GM12892 (cell line): Measurements from ENCODE around the gene TRIM74.
"Not testable (repeated sequence)": the region's sequence is repeated elsewhere in the genome, so short reads cannot be mapped to it uniquely, and the experiment has no call there.

Experiments
- POLR2A ChIP-seq: IDR thresholded peaks from 2 replicates; pipeline ENCODE4 v1.6.1; 2011; ENCODE audit warnings: low read depth, low read length, control low read depth
- POLR2AphosphoS5 ChIP-seq: IDR thresholded peaks from 2 replicates; pipeline ENCODE4 v1.6.1; 2011; ENCODE audit warnings: low read depth, low read length, control low read depth
- TAF1 ChIP-seq: IDR thresholded peaks from 2 replicates; pipeline ENCODE4 v1.6.1; 2011; ENCODE audit warnings: low read depth, mild to moderate bottlenecking, control low read depth, low read length, borderline replicate concordance

DNA sequence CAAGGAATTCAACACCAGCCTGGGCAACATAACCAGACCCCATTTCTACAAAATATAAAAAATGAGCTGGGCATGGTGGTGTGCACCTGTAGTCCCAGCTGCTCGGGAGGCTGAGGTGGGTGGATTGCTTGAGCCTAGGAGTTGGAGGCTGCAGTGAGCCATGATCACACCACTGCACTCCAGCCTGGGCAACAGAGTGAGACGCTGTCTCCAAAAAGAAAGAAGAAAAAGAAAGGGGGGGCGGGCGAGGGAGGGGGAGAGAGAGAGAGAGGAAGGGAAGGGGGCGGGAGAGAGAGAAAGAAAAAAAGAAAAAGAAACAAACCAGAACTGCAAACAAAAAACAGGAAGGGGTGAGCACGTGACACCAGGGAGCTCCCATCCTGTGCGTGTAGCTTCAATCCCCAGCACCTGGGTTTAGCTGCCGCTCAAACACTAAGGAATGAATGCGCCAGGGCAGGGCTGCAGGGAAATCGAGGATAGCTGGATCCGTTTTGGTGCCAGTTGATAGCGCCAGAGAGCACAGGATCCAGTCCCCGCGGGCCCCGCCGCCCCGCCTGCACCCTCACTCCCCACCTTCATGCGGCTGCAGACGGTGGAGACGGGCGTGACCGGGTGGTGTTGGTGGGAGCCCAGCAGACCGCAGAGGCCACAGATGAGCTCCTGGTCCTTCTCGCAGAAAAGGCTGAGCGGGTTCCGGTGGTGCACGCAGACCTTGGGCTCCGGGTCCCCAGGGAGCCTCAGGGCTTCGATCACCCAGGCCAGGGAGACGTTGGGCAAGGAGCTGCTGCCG is 3.9 kb downstream of the TRIM74 start:
- TF ChIP-seq POLR2A, POLR2AphosphoS5, TAF1: not testable (repeated sequence)
